ENCODE results near the gene TPT1. TPM values are rescaled to one million over a fixed set of nuclear protein-coding genes. Genes with fewer than 3 reads are reported as not detected.
"Not testable (repeated sequence)": the region's sequence is repeated elsewhere in the genome, so short reads cannot be mapped to it uniquely, and the experiment has no call there.

The TPT1 gene
- total and polyA plus RNA-seq, 4 donors, result 3,196 to 18,191 (median 5,218) TPM

DNA sequence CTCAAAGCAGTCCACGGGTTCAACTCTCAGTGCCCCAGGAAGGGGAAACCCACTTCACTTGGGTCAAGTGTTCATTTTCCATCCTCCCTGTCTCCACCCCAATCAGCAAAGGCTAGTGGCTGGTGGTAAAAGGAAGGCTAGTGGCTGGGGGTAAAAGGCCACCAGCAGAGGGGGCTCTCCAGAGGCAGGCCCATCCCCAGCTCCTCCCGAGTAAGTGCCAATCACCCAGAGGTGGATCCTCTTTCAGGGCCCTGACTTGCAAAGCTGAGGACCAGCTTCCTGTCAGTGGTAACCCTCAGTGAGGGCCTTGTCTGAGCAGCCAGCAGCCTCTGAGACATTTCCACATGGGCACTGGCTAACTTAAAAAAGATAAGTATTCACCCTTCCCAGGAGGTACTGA, 22.0 kb upstream of the TPT1 start:
- intact Hi-C loops (cut with DNase I), result loop anchor here in 1 of 2 donors (10.0 kb wide), 1 partner anchor 142 kb away; no protein-coding TSS in a partner anchor
- Histone ChIP-seq H3K4me3 (ENCODE audit: low read length in 2 of 2) (no peak overlapping the region), H3K9me3 (ENCODE audit: control insufficient read depth, low read length) (no peaks in the 10 kb centered on the region), H3K4me1 (ENCODE audit: control insufficient read depth in 1 of 2, insufficient read depth in 2 of 2, low read length in 2 of 2) (no peaks in the 10 kb centered on the region), H3K27me3 (ENCODE audit: control insufficient read depth in 1 of 2, insufficient read depth in 2 of 2, low read length in 1 of 2) (no peaks in the 10 kb centered on the region), H3K36me3 (ENCODE audit: control insufficient read depth in 1 of 2, insufficient read depth in 2 of 2, low read length in 1 of 2) (peaks cover 2 to 5% of the 10 kb centered on the region in 2 donors), H3K27ac (ENCODE audit: low read depth in 1 of 2, low read length in 2 of 2) (no peak overlapping the region)
- DNase-seq, result no peak
- 87 to 88% methylated on average over 2 of the region's 2 CpGs for WGBS, 2 donors
- no peak for ATAC-seq (ENCODE audit: low FRiP score)

DNA sequence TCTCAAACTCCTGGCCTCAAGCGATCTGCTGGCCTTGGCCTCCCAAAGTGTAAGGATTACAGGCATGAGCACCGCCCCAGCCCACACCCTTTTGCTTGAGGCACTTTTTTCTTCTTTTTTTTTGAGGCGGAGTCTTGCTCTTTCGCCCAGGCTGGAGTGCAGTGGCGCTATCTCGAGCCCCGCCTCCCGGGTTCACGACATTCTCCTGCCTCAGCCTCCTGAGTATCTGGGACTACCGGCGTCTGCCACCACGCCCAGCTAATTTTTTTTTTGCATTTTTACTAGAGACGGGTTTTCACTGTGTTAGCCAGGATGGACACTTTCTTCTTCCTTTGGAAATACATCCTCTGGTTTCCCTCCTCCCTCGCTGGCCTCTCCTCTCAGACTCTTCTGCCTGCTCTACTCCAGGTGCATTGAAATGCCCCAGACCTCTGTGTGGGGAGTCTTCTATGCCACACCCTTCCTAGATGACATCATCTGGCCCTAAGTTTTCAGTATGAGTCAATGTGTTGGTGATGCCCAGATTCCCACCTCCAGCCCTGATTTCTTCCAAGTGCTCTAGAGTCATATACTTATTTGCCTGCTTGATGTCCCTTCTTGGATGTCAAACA, 20.7 kb upstream of the TPT1 start:
- peak in 1 of 2 donors; percentile 40 for DNase-seq

DNA sequence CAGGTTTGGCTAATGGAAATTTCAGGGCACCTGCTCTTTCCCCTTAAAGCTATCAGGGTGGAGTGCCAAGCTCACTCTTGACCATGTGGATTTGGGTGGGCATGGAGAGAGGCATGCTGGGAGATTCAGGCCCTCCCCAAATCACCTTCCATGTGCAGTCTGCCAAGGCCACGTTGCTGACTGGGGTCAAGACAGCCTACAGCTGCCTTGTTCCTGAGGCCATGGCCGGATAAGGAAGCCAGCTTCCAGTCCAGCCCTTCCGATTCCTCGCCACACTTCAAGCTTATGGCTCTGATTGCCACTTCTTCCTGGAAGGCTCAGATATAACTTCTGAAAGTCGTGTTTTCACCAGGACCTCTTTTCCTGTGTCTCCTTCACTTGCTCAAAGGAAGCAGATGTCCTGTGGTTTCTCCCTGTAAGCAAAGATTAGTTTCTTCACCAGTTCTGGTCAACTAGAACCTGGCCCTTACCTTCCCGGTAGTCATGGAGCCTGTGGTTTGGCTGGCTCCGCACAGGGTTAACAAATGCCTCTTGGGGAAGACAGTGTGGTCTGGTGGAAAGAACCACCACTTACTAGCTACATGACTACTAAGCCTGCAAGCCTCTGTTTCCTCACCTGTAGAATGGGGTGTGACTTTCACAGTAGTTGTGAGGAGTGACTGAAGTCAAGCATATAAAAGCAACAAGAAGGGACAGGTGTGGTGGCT, 16.1 kb upstream of the TPT1 start:
- Histone ChIP-seq H3K27me3 (ENCODE audit: control insufficient read depth in 1 of 2, insufficient read depth in 2 of 2, low read length in 1 of 2) (no peaks in the 10 kb centered on the region), H3K4me1 (ENCODE audit: control insufficient read depth in 1 of 2, insufficient read depth in 2 of 2, low read length in 2 of 2) (no peaks in the 10 kb centered on the region), H3K36me3 (ENCODE audit: control insufficient read depth in 1 of 2, insufficient read depth in 2 of 2, low read length in 1 of 2) (peaks cover under 1 to 2% of the 10 kb centered on the region in 2 donors), H3K4me3 (ENCODE audit: low read length in 2 of 2) (no peak overlapping the region), H3K27ac (ENCODE audit: low read depth in 1 of 2, low read length in 2 of 2) (no peak overlapping the region), H3K9me3 (ENCODE audit: control insufficient read depth, low read length) (no peaks in the 10 kb centered on the region)
- ATAC-seq (ENCODE audit: low FRiP score) (no peak), DNase-seq (peak in 1 of 2 donors; percentile 43)
- 83 to 85% methylated on average over 7 of the region's 7 CpGs for WGBS, 2 donors
- intact Hi-C loops (cut with DNase I), result no loop called here

More for the DNA sequence above, 20.7 kb upstream of the TPT1 start:
- ATAC-seq (ENCODE audit: low FRiP score), result no peak
- no peak overlapping the region for H3K27ac ChIP-seq (ENCODE audit: low read depth in 1 of 2, low read length in 2 of 2)
- no peaks in the 10 kb centered on the region for H3K9me3 ChIP-seq (ENCODE audit: control insufficient read depth, low read length)
- H3K4me3 ChIP-seq (ENCODE audit: low read length in 2 of 2), result no peak overlapping the region
- 92 to 94% methylated on average over 14 of the region's 14 CpGs for WGBS, 2 donors
- H3K27me3 ChIP-seq (ENCODE audit: control insufficient read depth in 1 of 2, insufficient read depth in 2 of 2, low read length in 1 of 2), result no peaks in the 10 kb centered on the region
- no peaks in the 10 kb centered on the region for H3K4me1 ChIP-seq (ENCODE audit: control insufficient read depth in 1 of 2, insufficient read depth in 2 of 2, low read length in 2 of 2)
- H3K36me3 ChIP-seq (ENCODE audit: control insufficient read depth in 1 of 2, insufficient read depth in 2 of 2, low read length in 1 of 2), result peaks cover 2 to 5% of the 10 kb centered on the region in 2 donors
- intact Hi-C loops (cut with DNase I), result loop anchor here in 1 of 2 donors (10.0 kb wide), 1 partner anchor 143 kb away; no protein-coding TSS in a partner anchor

DNA sequence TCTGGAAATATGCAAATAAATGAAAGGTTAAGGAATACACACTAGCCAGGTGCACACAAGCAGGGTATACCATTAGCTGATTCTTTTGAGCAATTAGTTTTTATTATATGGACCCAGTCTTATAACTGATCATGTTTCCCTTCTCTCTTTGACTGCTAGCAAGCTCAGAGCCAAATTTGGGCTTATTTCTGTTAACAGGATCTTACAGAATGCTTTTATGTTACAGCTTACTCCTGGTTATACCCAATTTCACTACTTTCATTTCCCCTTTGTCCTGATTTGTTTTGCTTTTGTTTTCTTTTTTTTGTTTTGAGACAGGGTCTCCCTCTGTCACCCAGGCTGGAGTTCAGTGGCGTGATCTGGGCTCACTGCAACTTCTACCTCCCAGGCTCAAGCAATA, 12.9 kb upstream of the TPT1 start:
- no peak overlapping the region for H3K4me3 ChIP-seq (ENCODE audit: low read length in 2 of 2)
- WGBS, 2 donors, result 96 to 100% methylated on average over 1 of the region's 1 CpG
- no peaks in the 10 kb centered on the region for H3K9me3 ChIP-seq (ENCODE audit: control insufficient read depth, low read length)
- ATAC-seq (ENCODE audit: low FRiP score) (no peak), DNase-seq (no peak)
- H3K4me1 ChIP-seq (ENCODE audit: control insufficient read depth in 1 of 2, insufficient read depth in 2 of 2, low read length in 2 of 2), result no peaks in the 10 kb centered on the region
- H3K36me3 ChIP-seq (ENCODE audit: control insufficient read depth in 1 of 2, insufficient read depth in 2 of 2, low read length in 1 of 2), result peaks cover 0 to 2% of the 10 kb centered on the region in 2 donors
- no peaks in the 10 kb centered on the region for H3K27me3 ChIP-seq (ENCODE audit: control insufficient read depth in 1 of 2, insufficient read depth in 2 of 2, low read length in 1 of 2)
- no peak overlapping the region for H3K27ac ChIP-seq (ENCODE audit: low read depth in 1 of 2, low read length in 2 of 2)
- intact Hi-C loops (cut with DNase I), result no loop called here

DNA sequence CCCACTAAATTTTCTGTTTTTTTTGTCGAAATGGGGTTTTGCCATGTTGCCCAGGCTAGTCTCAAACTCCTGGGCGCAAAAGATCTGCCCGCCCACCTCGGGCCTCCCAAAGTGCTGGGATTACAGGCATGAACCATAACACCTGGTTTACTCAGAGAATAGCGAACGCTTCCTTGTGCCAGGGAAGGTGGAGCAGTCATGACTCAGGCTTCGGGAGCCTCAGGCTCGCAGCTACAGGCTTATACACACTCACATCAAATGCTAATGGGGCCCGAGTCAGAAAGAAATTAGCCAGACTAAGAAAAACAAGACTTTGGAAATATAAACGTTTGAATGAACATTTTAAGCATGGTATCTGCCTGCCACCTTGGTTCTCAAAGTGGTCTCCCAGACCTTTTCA, 11.0 kb upstream of the TPT1 start:
- Histone ChIP-seq H3K4me3 (ENCODE audit: low read length in 2 of 2) (no peak overlapping the region), H3K9me3 (ENCODE audit: control insufficient read depth, low read length) (no peaks in the 10 kb centered on the region), H3K36me3 (ENCODE audit: control insufficient read depth in 1 of 2, insufficient read depth in 2 of 2, low read length in 1 of 2) (no peaks in the 10 kb centered on the region), H3K27me3 (ENCODE audit: control insufficient read depth in 1 of 2, insufficient read depth in 2 of 2, low read length in 1 of 2) (no peaks in the 10 kb centered on the region), H3K4me1 (ENCODE audit: control insufficient read depth in 1 of 2, insufficient read depth in 2 of 2, low read length in 2 of 2) (no peaks in the 10 kb centered on the region), H3K27ac (ENCODE audit: low read depth in 1 of 2, low read length in 2 of 2) (no peak overlapping the region)
- intact Hi-C loops (cut with DNase I), result no loop called here
- DNase-seq (no peak), ATAC-seq (ENCODE audit: low FRiP score) (no peak)
- 81 to 85% methylated on average over 10 of the region's 10 CpGs for WGBS, 2 donors

DNA sequence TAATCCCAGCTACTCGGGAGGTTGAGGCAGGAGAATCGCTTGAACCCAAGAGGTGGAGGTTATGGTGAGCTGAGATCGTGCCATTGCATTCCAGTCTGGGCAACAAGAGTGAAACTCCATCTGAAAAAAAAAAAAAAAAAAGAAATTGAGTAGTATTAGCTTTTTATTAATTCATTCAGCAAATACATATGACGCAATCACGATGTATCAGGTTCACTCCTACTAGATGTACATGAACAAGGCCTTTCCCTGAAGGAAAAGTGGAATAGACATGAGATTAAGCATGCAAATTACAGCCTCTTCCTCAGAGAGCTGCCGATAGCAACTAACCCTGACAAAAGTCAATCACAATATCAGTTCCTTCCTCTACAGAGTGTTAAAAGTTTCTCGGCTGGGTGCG, 9.2 kb upstream of the TPT1 start:
- intact Hi-C loops (cut with DNase I), result no loop called here
- Histone ChIP-seq H3K4me3 (ENCODE audit: low read length in 2 of 2) (no peak overlapping the region), H3K27me3 (ENCODE audit: control insufficient read depth in 1 of 2, insufficient read depth in 2 of 2, low read length in 1 of 2) (no peaks in the 10 kb centered on the region), H3K27ac (ENCODE audit: low read depth in 1 of 2, low read length in 2 of 2) (no peak overlapping the region), H3K9me3 (ENCODE audit: control insufficient read depth, low read length) (no peaks in the 10 kb centered on the region), H3K36me3 (ENCODE audit: control insufficient read depth in 1 of 2, insufficient read depth in 2 of 2, low read length in 1 of 2) (no peaks in the 10 kb centered on the region), H3K4me1 (ENCODE audit: control insufficient read depth in 1 of 2, insufficient read depth in 2 of 2, low read length in 2 of 2) (no peaks in the 10 kb centered on the region)
- DNase-seq (no peak), ATAC-seq (ENCODE audit: low FRiP score) (no peak)
- WGBS, 2 donors, result 96 to 97% methylated on average over 8 of the region's 8 CpGs

DNA sequence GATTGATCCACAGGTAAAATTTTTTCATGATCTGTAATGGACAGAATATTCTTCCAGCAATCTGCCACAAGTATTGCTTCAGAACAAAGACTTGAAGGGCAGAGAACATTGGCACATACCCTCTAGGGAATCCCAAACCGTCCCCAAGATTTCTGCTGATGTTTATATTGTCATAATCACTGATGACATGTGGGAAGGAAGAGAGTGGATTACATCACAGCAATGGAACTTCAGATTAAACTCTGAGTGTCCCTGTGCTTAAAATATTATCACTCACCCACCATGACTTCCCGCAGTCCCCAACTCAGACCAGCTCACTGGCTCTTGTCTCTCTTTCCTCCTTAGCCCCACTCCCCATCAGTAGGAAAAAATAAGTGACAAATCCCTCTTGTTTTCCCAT, 8.5 kb upstream of the TPT1 start:
- DNase-seq, result no peak
- intact Hi-C loops (cut with DNase I), result no loop called here
- Histone ChIP-seq H3K36me3 (ENCODE audit: control insufficient read depth in 1 of 2, insufficient read depth in 2 of 2, low read length in 1 of 2) (peaks cover 0 to 2% of the 10 kb centered on the region in 2 donors), H3K9me3 (ENCODE audit: control insufficient read depth, low read length) (no peaks in the 10 kb centered on the region), H3K27me3 (ENCODE audit: control insufficient read depth in 1 of 2, insufficient read depth in 2 of 2, low read length in 1 of 2) (no peaks in the 10 kb centered on the region), H3K27ac (ENCODE audit: low read depth in 1 of 2, low read length in 2 of 2) (no peak overlapping the region), H3K4me1 (ENCODE audit: control insufficient read depth in 1 of 2, insufficient read depth in 2 of 2, low read length in 2 of 2) (no peaks in the 10 kb centered on the region), H3K4me3 (ENCODE audit: low read length in 2 of 2) (no peak overlapping the region)
- no peak for ATAC-seq (ENCODE audit: low FRiP score)
- 36 to 41% methylated on average over 2 of the region's 2 CpGs for WGBS, 2 donors

DNA sequence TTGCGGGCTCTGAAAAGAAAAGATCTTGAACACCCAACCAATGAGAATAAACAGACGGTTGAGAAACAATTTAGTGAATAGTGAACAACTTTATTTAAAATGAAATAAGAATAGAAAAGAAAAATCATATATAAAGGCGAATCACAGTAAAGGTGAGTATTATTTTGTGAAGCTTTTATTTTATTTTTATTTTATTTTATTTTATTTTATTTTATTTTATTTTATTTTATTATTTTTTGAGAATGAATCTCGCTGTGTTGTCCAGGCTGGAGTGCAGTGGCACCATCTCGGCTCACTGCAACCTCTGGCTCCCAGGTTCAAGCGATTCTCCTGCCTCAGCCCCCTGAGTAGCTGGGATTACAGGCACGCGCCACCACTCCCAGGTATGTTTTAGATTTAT, 3.1 kb upstream of the TPT1 start:
- H3K4me3 ChIP-seq (ENCODE audit: low read length in 2 of 2); H3K4me1 ChIP-seq (ENCODE audit: control insufficient read depth in 1 of 2, insufficient read depth in 2 of 2, low read length in 2 of 2); H3K27ac ChIP-seq (ENCODE audit: low read depth in 1 of 2, low read length in 2 of 2); H3K9me3 ChIP-seq (ENCODE audit: control insufficient read depth, low read length); H3K27me3 ChIP-seq (ENCODE audit: control insufficient read depth in 1 of 2, insufficient read depth in 2 of 2, low read length in 1 of 2); H3K36me3 ChIP-seq (ENCODE audit: control insufficient read depth in 1 of 2, insufficient read depth in 2 of 2, low read length in 1 of 2); ATAC-seq (ENCODE audit: low FRiP score); intact Hi-C loops (cut with DNase I); DNase-seq: not testable (repeated sequence)
- 95% methylated on average over 8 of the region's 8 CpGs for WGBS, 2 donors

DNA sequence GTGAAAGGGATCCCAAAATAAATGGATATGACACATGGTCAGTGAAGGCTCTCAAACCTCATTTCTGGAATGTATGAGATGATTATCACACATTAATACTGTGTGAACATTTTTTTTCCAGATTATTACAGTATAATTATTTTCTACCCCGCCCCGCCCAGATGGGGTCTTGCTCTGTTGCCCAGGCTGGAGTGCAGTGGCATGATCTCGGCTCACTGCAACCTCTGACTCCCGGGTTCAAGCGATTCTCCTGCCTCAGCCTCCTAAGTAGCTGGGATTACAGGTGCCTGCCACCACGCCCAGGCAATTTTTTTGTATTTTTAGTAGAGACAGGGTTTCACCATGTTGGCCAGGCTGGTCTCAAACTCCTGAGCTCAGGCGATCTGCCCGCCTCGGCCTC, 2.1 kb upstream of the TPT1 start:
- H3K4me1 ChIP-seq (ENCODE audit: control insufficient read depth in 1 of 2, insufficient read depth in 2 of 2, low read length in 2 of 2); H3K27ac ChIP-seq (ENCODE audit: low read depth in 1 of 2, low read length in 2 of 2); DNase-seq; H3K9me3 ChIP-seq (ENCODE audit: control insufficient read depth, low read length); H3K36me3 ChIP-seq (ENCODE audit: control insufficient read depth in 1 of 2, insufficient read depth in 2 of 2, low read length in 1 of 2); intact Hi-C loops (cut with DNase I); H3K4me3 ChIP-seq (ENCODE audit: low read length in 2 of 2); H3K27me3 ChIP-seq (ENCODE audit: control insufficient read depth in 1 of 2, insufficient read depth in 2 of 2, low read length in 1 of 2); ATAC-seq (ENCODE audit: low FRiP score): not testable (repeated sequence)
- 95 to 96% methylated on average over 9 of the region's 9 CpGs for WGBS, 2 donors

Data from aorta (tissue), 5 donors.